ENCODE measurements around the gene RTN4.

The RTN4 gene

GRCh38 chr2:54952978-54953456 is 97.2 kb downstream of the RTN4 start:
- Mint-ChIP-seq H3K9me3 (no peaks in the 10 kb centered on the region), H3K4me3 (no peak overlapping the region), H3K4me1 (peaks cover 12% of the 10 kb centered on the region), H3K36me3 (no peaks in the 10 kb centered on the region), H3K27ac (peak overlapping the region; percentile 59)
- DNase-seq (ENCODE audit: low spot score in 2 of 2): no peak
- ATAC-seq: peak; percentile 72

- DNase-seq (ENCODE audit: low spot score in 2 of 2) (no peak), ATAC-seq (no peak)
- Mint-ChIP-seq H3K36me3 (no peaks in the 10 kb centered on the region), H3K27ac (peak overlapping the region; percentile 59), H3K9me3 (no peaks in the 10 kb centered on the region), H3K4me1 (peaks cover 12% of the 10 kb centered on the region), H3K4me3 (no peak overlapping the region)
These were observed 97.8 kb downstream of the RTN4 start for GRCh38 chr2:54952425-54952824.

- no peak for ATAC-seq
- Mint-ChIP-seq H3K9me3 (no peaks in the 10 kb centered on the region), H3K4me3 (no peak overlapping the region), H3K27ac (no peak overlapping the region), H3K4me1 (peaks cover 18% of the 10 kb centered on the region), H3K36me3 (no peaks in the 10 kb centered on the region)
- DNase-seq (ENCODE audit: low spot score in 2 of 2): no peak
These were observed 99.4 kb downstream of the RTN4 start for GRCh38 chr2:54950811-54951210.

- Mint-ChIP-seq H3K4me1 (peaks cover 25% of the 10 kb centered on the region), H3K27ac (peak overlapping the region; percentile 21), H3K36me3 (peaks cover 6% of the 10 kb centered on the region), H3K9me3 (no peaks in the 10 kb centered on the region), H3K4me3 (no peak overlapping the region)
- no peak for DNase-seq (ENCODE audit: low spot score in 2 of 2)
- ATAC-seq: no peak
These were observed 100.8 kb downstream of the RTN4 start for GRCh38 chr2:54949431-54949830.

GRCh38 chr2:54948120-54948519 is 102.1 kb downstream of the RTN4 start:
- Mint-ChIP-seq H3K27ac (no peak overlapping the region), H3K36me3 (peaks cover 6% of the 10 kb centered on the region), H3K9me3 (no peaks in the 10 kb centered on the region), H3K4me3 (no peak overlapping the region), H3K4me1 (peaks cover 22% of the 10 kb centered on the region)
- ATAC-seq: no peak
- DNase-seq (ENCODE audit: low spot score in 2 of 2): no peak

- H3K36me3 Mint-ChIP-seq: peaks cover 6% of the 10 kb centered on the region
- ATAC-seq: no peak
- H3K9me3 Mint-ChIP-seq: no peaks in the 10 kb centered on the region
- DNase-seq (ENCODE audit: low spot score in 2 of 2): no peak
- peaks cover 17% of the 10 kb centered on the region for H3K4me1 Mint-ChIP-seq
- H3K4me3 Mint-ChIP-seq: no peak overlapping the region
- no peak overlapping the region for H3K27ac Mint-ChIP-seq
These were observed 102.6 kb downstream of the RTN4 start for GRCh38 chr2:54947646-54948045.

GRCh38 chr2:54947136-54947535 is 103.1 kb downstream of the RTN4 start:
- H3K4me1 Mint-ChIP-seq: peaks cover 13% of the 10 kb centered on the region
- peaks cover 6% of the 10 kb centered on the region for H3K36me3 Mint-ChIP-seq
- H3K27ac Mint-ChIP-seq: no peak overlapping the region
- H3K4me3 Mint-ChIP-seq: no peak overlapping the region
- ATAC-seq (no peak), DNase-seq (ENCODE audit: low spot score in 2 of 2) (no peak)
- H3K9me3 Mint-ChIP-seq: no peaks in the 10 kb centered on the region

GRCh38 chr2:54946220-54946805 is 103.9 kb downstream of the RTN4 start:
- no peak for ATAC-seq
- H3K36me3 Mint-ChIP-seq: peaks cover 6% of the 10 kb centered on the region

GRCh38 chr2:54945391-54946219 is 104.6 kb downstream of the RTN4 start:
- H3K4me1 Mint-ChIP-seq: peaks cover 13% of the 10 kb centered on the region
- peak; percentile 87 for ATAC-seq

More at GRCh38 chr2:54946220-54946805, 103.9 kb downstream of the RTN4 start:
- Mint-ChIP-seq H3K4me3 (no peak overlapping the region), H3K4me1 (peaks cover 13% of the 10 kb centered on the region), H3K9me3 (no peaks in the 10 kb centered on the region), H3K27ac (peak overlapping the region; percentile 85)
- no peak for DNase-seq (ENCODE audit: low spot score in 2 of 2)

GRCh38 chr2:54944724-54945326 is 105.4 kb downstream of the RTN4 start:
- H3K9me3 Mint-ChIP-seq: no peaks in the 10 kb centered on the region
- ATAC-seq: no peak
- peaks cover 13% of the 10 kb centered on the region for H3K4me1 Mint-ChIP-seq
- H3K27ac Mint-ChIP-seq: peak overlapping the region; percentile 85
- peak in 1 of 2 donors; percentile 37 for DNase-seq (ENCODE audit: low spot score in 2 of 2)
- H3K36me3 Mint-ChIP-seq: peaks cover 6% of the 10 kb centered on the region
- no peak overlapping the region for H3K4me3 Mint-ChIP-seq

More at GRCh38 chr2:54945391-54946219, 104.6 kb downstream of the RTN4 start:
- peak overlapping the region; percentile 4 for H3K4me3 Mint-ChIP-seq
- peak; percentile 7 to 49 for DNase-seq (ENCODE audit: low spot score in 2 of 2)
- peaks cover 6% of the 10 kb centered on the region for H3K36me3 Mint-ChIP-seq
- no peaks in the 10 kb centered on the region for H3K9me3 Mint-ChIP-seq
- peak overlapping the region; percentile 85 for H3K27ac Mint-ChIP-seq

GRCh38 chr2:54942373-54942772 is 107.9 kb downstream of the RTN4 start:
- Mint-ChIP-seq H3K4me3 (no peak overlapping the region), H3K4me1 (peaks cover 13% of the 10 kb centered on the region)

GRCh38 chr2:54941248-54941984 is 108.8 kb downstream of the RTN4 start:
- H3K27ac Mint-ChIP-seq: no peak overlapping the region
- no peaks in the 10 kb centered on the region for H3K9me3 Mint-ChIP-seq
- peaks cover 13% of the 10 kb centered on the region for H3K4me1 Mint-ChIP-seq
- ATAC-seq: no peak
- H3K4me3 Mint-ChIP-seq: no peak overlapping the region
- DNase-seq (ENCODE audit: low spot score in 2 of 2): peak in 1 of 2 donors; percentile 34
- H3K36me3 Mint-ChIP-seq: peaks cover 6% of the 10 kb centered on the region

More at GRCh38 chr2:54942373-54942772, 107.9 kb downstream of the RTN4 start:
- peak in 1 of 2 donors; percentile 52 for DNase-seq (ENCODE audit: low spot score in 2 of 2)
- peaks cover 6% of the 10 kb centered on the region for H3K36me3 Mint-ChIP-seq
- H3K9me3 Mint-ChIP-seq: no peaks in the 10 kb centered on the region
- ATAC-seq: peak; percentile 80
- no peak overlapping the region for H3K27ac Mint-ChIP-seq

GRCh38 chr2:54940723-54941122 is 109.5 kb downstream of the RTN4 start:
- ATAC-seq (no peak), DNase-seq (ENCODE audit: low spot score in 2 of 2) (peak in 1 of 2 donors; percentile 30)
- no peak overlapping the region for H3K4me3 Mint-ChIP-seq
- no peak overlapping the region for H3K27ac Mint-ChIP-seq
- H3K36me3 Mint-ChIP-seq: peaks cover 6% of the 10 kb centered on the region
- peaks cover 6% of the 10 kb centered on the region for H3K4me1 Mint-ChIP-seq
- H3K9me3 Mint-ChIP-seq: no peaks in the 10 kb centered on the region

- no peaks in the 10 kb centered on the region for H3K36me3 Mint-ChIP-seq
These were observed 110.7 kb downstream of the RTN4 start for GRCh38 chr2:54939446-54940118.

More at GRCh38 chr2:54939446-54940118, 110.7 kb downstream of the RTN4 start:
- Mint-ChIP-seq H3K4me1 (no peaks in the 10 kb centered on the region), H3K27ac (no peak overlapping the region), H3K9me3 (no peaks in the 10 kb centered on the region), H3K4me3 (no peak overlapping the region)
- DNase-seq (ENCODE audit: low spot score in 2 of 2) (no peak), ATAC-seq (no peak)
